NCI-H2081 (cell line): Measurements from ENCODE around the gene LHX8.
A peak's percentile ranks its signal among the peaks of the same experiment; 100 is the strongest.
"Not testable (repeated sequence)": the region's sequence is repeated elsewhere in the genome, so short reads cannot be mapped to it uniquely, and the experiment has no call there.

Source experiments
- DNase-seq, 2 experiments: peaks; one replicate each; lab custom pipeline; 2025; lab: John Stamatoyannopoulos, UW

Gene LHX8

DNA sequence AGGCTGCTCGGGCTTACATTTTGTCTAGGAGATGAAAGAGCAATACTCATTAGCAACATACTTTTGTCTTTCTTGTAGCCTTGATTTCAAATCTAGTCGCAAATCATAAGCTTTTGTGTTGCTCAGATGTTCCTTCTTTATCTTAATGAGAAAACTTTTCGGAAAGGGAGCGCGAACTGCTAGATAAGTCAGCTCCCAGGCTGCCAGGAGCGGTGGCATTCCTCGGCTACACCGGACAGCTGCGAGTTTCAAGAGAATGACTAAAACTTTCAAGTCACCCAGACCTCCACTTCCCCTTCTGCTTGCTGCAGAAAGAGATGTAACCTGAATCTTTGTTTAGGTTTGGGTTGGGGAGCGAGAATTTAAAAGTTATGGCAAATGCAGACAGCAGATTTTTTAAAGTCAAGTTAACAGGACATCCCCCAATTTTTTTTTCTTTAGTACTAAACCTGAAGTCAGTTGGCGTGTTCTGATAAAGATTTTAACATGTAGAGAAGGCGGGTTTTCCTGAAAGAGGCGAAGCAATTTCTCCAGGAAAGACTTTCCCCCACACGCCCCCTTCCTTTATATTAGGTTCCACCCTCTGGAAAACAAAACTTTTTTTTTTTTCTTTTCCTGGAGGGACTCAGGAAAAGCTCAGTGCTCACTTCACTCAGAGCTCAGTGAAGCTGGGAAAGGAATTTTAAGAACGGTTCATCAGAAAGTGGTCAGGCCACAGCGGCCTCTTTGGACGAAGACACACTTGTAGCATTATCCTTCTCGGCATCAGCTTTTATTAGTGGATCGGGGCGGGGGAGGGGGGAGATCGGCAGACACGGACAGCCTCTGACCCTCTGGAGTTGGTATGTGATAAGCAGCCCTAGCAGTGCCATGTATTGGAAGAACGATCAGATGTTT is at the start of gene LHX8:
TSS of gene LHX8 (plus strand) at position 639 of the 897 bp plus-strand sequence. CDS start 2,227 bp downstream, outside the sequence.
- DNase-seq: no peak

DNA sequence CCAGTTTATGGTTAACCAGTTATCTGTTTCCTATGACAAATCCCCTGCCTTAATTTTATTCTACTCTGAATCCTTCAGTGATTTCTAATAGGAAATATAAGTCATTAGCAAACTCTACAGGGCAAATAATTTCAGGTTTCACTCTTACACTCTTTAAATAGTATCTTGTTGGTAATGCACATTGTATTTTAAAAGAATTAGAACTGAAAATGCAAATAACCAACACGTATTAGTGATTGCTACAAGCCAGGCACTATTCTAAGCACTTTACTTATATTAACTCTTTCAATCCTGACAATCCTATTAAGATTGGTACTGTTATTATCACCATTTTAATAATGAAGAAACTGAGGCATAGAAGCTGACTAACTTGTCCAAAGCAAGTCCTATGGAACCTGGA is 48.3 kb upstream of the LHX8 start:
- DNase-seq: no peak

DNA sequence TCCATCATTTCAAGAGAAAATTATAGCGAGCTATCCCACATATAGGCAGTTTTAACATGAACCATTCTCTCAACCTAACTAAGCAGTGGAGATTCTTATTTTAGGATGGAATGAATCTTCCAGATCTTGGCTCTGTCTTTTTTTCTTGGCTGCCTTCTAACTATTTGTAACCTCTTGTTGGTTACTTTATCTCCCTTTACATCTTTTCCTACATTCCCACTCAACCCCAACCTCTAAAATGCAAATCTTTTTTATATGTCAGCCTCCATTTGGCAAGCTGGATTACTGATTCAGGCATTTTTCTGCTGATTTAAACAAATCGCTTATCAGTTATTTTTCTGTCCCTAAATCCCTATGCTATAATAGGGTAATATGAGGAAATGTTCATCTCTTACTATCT is 46.9 kb upstream of the LHX8 start:
- DNase-seq: no peak

DNA sequence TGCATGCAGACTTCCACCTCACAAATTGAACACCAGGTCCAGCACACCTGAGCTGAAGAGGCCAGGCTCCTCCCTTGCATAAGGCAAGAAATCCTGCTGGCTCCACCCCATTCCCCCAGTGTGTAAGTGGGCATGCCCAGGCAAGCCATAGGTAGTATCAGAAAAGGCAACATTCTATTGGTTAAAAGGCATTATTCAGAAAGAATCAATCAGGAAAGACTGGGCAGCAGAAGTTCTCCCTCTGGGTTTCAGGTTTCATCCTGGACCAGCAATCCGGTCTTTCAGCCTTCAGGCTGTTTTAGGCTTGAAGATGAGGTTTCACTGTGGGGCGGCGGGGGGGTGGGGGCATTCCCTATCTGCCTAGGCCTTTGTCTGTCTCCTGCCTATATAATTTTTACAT is 42.0 kb upstream of the LHX8 start:
- no peak for DNase-seq

DNA sequence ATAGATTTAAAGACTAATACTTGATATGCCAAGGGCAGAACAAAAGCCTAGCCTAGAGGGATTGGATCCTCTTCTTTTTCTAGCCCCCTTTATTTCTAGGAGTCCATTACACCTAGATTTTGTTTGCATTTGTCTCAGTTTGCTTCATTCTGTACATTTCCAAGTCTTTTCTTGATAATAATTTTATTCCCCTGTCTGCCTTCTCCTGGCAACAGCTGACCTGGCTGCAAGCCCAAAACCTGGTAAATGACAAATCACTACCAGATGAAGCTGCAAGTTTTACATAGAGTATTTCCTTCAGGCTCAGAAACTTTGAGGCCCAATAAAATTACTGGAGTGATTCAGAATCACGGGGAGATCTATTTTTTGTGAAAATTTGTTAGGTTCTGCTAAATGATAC is 36.5 kb upstream of the LHX8 start:
- peak; percentile 8 to 16 for DNase-seq

DNA sequence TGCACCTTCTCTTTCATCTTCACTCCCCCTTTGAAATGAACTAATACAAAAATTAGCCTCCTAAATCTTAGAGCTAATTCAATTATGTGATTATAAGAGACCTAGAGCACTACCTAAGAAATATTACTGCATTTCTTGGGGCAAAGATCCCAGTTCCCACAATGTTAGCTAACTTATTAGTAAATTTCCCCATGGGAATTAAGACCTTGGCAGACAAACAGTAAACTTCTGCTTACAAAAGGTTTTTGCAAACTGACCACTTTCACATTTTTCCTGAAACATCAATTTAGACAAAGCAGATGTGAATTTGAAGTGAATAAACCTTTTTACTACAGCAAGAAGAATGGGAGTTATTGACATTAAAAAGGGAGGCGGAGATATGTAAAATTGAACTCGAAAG is 34.6 kb upstream of the LHX8 start:
- DNase-seq: no peak

DNA sequence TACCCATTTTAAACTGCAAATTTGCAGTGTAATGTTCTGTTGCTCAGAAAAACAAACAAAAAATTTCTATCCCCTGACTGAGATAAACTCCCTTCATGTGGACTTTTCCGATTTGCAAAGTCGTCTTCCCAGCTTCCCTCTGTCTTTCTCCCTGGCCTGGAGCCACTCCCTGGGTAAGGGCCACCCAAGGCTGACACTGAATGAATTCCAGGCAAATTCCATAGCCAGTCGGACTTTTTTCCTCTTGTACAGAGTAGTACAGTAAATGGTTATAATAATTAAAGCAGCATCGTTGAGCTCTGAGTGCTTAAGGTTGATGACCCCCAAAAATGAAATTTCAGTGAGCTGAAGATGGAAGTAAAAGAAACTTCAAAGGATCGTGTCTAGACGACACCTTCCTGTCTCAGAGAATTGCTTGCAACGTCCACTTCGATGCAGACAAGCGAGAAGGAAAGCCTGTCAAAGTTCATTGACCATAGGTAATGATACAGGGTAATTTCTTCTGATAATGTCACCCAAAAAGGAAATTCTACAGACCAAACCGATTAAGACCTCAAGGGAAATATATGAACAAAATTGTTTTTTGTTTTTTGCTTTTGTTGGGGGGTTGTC is 33.6 kb upstream of the LHX8 start:
- DNase-seq: no peak

DNA sequence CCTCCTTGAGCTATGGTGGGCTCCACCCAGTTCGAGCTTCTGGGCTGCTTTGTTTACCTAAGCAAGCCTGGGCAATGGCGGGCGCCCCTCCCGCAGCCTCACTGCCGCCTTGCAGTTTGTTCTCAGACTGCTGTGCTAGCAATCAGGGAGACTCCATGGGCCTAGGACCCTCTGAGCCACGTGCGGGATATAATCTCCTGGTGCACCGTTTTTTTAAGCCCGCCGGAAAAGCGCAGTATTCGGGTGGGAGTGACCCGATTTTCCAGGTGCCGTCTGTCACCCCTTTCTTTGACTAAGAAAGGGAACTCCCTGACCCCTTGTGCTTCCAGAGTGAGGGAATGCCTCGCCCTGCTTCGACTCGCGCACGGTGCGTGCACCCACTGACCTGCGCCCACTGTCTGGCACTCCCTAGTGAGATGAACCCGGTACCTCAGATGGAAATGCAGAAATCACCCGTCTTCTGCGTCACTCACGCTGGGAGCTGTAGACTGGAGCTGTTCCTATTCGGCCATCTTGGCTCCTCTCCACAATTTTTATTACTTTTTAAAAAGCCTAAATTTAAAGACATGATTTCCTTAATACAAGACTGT is 21.7 kb upstream of the LHX8 start:
- DNase-seq: not testable (repeated sequence)

DNA sequence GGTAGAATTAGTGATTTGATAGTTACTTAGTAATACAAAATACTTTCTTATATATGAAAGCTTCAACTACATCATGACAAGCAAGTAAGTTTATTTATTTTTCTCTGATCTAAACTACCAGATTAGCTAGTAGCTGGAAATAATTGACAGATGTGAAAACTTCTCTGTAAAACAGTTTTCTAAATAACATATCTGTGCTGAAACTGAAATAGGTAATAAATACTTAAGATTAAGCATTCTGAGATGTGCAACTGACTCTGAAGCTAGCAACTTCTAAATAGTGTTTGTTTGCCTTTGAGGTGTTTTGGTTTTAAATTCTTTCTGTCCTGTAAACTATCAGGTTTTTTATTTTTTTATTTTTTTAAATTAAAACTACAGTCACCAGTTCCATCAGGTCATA is 18.5 kb upstream of the LHX8 start:
- DNase-seq: no peak

DNA sequence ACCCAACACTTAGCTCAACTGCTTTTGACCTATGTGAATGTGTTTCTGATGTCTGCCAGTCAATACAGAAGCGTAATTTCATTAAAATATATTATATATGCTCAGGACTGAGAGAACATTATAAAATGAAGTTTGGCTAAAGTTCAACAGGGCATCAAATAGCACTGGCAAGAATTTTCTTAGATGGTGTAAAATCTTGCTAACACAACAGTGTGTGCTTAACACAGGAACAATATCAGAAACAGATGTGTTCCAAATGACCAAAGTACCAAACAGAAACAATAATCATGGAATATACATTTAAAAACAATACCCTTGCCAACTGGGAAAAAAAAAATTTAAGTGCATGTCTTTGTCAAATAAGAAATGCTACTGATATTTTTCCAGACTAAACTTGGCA is 10.4 kb upstream of the LHX8 start:
- no peak for DNase-seq

DNA sequence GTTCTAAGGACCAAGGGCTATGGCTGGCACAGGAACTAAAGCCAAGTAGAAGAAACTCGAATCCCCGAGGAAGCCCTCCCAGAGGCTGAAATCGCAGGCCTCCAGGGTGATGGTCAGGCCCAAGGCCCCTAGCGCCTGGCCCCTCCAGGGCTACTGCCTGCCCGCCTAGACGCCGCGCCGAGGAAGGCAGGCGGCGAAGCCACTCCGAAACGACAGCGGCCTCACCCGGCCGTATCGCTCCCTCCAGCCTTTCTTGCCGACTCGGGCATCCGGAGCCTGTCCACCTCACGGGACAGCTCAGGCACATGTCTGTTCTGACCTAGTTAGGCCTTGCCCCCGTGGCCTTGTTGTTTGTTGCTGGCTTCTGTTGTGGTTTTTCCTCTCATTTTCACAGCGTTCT is 9.7 kb upstream of the LHX8 start:
- DNase-seq: no peak

DNA sequence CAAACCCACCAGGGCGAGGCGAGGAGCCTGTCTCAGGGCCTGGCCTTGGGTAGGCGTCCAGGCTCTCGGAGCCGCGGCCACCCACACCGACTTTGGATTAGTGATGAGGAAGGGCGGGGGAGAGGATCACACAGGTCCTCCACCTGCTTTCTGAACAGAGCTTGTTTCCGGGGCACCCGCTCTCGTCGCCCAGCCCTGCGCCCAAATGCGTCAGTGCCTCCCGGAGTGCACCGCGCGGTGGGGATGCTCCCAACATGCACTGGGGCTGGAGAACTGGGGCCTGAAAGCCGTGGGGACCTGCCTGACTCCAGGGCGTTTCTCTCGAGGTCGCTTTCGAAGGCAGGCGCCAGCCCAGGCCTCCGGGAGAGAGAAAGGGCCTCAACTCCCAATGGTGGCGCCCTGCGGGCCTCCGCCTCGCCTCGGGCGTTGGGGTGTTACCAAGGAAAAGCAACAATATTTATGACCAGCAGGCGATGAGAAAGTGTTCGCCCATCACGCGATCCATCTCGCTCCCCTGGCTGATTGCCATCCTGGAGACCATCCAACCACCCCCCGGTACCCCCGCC is 8.9 kb upstream of the LHX8 start:
- no peak for DNase-seq

DNA sequence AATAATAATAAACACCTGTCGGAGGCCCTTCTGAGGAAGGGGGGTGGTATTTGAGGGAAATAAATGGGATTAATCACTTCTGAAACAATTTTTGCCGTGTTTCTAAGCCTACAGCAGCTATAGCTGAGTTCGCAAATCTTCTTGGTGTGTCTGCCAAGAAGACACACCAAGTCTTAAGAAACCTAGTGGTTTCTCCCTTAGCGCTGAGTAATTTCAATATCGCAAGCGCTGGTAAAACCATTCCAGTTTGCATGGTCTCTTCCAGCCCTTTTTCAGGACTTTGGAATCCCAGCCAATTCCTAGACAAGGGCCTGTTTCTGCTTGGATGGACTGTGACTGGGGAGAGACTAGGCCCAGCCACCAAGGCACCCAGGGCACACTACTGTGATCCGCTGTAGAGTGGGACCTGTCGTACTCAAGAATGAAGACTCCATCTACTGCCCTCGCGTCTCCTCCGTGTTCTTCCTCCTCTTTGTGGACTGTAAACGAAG is 7.5 kb upstream of the LHX8 start:
- DNase-seq: no peak

DNA sequence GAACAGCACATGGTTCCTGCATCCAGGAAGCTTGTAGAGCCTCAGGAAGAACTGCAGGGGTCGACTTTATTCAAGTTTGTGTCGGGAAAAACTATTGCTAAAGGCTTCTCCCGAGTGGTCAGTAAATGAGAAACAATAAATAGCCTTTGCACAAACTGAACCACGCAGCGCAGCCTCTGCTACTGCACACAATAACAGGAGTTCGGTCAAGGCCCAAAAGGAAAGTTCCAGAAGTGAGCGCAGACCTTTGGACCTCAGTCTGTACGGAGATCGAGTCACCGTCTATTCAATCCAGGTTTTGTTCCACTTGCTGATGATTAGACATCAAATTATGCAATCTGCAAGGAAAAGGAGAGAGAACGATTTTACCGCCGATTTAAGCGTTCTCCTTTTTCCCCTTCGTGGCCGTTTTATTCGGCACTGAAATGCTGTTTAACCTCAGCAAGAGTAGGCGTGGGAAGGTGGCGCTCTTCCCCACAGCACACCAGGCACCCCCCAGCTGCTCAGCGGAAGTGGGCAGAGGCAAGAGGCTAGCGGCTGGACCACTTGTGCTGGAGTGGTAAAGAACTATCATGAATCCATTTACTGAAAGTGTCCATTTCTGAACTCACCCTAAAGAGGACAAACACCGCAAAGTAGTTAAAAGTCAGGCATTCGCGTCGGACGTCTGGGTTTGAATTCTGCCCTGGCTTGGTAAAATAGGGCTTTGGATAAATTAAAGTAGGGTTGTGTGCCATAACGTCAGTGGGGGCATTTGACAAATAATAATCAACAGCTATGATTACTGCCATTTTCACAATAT is 6.1 kb upstream of the LHX8 start:
- no peak for DNase-seq

DNA sequence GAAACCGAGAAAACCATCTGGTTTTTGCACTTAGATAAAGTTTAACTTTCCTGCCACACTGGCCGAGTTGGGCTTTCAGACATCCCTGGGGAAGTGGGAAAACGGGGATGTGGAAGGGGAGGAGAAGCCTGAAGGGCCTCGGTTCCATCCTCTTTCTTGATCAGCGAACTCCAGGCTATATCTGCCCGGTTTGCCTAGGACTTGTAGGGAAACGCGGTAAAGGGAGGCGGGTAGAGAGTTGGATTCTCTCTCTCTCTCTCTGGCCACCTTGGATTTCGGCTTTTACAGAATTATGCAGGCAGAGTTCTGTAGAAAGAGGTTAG is 4.6 kb upstream of the LHX8 start:
- DNase-seq: no peak

DNA sequence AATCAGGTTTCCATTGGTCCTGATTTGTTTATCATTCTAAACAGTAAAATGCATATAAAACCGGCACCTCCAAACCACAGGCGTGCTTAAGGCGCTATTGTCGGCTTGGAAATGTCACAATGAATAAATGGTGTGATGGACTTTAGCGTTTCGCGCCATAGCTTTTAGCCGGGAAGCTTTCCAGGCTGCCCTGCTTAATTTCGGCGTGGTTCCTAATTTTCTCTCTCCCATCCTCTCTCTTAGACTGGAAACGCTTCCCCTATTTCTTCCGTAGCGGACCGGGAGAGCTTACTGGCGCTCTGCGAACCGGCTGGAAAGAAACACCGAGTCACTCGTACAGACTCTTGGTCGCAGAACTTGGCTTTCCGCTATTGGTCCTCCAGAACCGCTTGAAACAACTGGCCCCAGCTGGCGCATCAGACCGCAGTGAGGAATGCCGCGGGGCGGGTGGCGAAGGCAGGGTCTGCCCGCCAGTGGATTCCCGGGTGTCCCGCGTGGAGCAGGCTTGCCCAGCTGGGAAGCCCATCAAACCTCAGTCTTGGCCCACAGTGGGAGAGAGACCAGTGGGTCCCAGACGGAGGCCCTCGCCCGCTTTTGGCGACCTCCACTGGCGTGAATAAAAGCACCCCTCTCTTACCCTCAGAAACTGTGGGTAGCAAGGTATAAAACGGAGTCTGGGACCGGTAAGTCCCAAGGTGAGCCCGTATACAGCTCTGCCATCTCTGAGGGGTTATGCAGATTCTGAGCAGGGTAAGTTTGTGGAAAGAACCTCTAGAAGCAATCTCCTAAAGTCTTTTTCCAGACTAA is 4.0 kb upstream of the LHX8 start:
- no peak for DNase-seq

DNA sequence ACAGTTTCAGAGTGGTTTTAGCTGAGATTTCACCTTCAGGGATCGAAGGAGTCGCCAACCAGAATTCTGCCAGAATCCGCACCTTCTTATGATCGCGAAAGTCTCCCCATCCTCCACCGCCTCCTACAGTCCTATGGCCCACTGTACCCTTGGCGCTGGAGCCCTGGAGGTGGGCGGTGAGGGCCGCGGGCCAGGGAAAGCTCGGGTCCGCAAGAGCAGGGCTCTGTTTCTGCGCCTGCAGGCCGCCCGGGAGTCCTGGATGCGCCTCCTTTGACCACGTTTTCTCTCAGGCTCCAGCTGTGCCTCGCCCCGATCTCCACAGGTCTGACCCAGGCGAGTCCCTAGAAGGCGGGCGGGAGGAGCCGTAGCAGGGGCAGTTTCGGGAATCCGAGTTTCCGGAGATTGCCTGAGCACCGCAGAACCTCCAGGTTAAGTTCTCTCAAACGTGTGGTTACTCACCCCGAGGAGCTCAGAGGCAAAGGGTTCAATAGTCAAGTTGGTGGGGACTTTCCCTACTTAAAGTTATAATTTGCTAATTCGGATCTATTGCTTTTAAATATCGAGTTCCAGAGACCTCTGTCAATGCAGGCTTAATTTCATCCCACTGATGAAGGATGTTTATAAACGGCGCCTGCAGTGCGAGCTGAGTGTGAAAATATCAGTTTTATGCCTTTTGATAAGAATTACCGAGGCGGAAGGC is 3.2 kb upstream of the LHX8 start:
- DNase-seq: no peak

DNA sequence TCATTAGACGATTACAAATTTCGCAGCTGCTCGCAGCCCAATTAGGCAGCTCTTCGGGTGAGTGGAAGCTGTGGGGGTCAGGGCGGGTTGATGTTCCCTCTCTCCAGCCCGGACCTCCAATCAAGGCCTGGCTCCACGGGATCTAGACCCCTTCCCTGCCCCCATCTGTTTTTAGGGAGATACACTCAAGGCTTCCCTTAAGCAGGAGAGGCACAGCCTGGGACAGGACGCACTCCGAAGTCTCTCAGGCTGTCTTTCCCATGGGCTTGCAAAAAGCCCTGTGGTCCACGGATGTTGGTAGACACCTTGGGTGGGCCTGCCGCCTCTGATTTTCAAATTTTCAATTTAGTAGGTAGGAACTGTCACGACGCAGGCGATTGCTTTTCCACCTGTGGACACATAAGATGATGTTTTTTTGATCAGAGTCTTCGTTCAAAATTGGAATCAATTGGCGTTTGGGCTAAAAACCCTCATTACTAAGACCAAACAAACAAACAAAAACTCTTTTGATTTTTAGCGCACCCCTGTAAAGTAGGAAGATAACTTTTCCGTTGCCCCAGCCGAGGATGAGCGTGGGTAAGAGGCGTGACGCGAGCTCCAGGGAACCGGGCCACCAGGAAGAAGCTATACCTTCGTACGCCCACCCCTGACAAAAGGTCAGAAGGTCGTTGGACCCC is 2.5 kb upstream of the LHX8 start:
- no peak for DNase-seq

DNA sequence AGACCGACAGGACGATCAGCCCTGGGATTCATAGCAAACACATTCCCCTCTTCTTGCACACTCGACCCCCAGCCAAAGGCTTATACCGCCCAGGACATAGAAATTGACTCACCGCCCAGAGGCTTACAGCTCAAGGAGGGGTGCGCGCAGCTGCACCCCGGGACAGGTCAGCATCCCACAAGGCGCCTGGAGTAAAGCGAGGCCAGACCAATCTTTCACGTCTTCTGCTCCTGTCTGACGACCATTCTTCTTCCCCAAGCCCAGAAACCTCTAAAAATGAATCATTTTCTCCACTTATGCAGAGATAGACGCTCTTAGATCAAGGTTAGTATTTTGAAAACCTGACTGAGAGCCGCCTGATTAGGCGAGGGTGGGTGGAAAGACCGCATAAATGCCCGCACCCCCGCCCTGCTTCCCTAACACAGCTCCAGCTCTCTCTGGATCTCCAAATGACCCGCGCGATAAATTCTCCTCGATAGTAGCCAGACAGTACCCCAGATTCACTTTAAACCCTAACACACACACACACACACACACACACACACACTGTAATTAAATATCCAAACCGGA is 1.9 kb upstream of the LHX8 start:
- DNase-seq: no peak
